ENCODE data around the gene LARP4B.

Gene LARP4B

DNA sequence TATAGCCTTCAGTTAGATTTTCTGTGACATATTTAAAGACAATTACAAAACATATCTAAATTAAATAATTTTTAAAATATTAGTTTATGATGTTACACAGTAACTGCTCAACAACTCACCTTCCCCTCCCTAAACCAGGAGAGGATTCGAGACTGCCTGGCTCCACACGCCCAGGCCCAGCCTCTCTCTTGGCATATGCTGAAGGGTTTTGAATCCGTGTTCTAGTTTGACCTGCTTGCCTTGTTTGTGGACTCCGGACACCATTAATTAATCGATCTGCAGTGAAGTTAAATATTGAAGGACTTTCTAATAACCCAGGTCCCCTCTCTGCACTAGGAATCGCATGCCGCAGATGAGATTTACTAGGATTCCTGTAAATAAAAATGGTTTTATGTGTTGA, 106.6 kb downstream of the LARP4B start:
- no peak for DNase-seq (ENCODE audit: low read depth)

DNA sequence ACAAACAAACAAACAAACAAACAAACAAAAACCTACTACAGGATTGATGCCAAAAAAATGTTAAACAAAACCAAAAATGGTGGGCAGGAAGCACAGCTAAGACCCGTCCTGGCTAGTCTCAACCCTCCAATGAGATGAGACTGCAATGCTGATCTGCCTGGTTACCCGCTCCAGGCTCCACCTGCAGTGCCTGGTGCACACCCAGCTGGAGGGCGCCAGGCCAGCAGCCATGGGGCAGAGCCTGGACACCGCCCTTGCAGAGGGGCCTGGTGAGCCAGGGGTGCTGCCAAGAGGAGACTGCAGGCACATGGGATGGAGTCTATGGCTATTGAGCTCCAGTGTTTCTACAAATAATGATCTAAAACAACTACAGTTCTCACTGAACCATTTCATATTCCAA, 107.0 kb downstream of the LARP4B start:
- no peak for DNase-seq (ENCODE audit: low read depth)

DNA sequence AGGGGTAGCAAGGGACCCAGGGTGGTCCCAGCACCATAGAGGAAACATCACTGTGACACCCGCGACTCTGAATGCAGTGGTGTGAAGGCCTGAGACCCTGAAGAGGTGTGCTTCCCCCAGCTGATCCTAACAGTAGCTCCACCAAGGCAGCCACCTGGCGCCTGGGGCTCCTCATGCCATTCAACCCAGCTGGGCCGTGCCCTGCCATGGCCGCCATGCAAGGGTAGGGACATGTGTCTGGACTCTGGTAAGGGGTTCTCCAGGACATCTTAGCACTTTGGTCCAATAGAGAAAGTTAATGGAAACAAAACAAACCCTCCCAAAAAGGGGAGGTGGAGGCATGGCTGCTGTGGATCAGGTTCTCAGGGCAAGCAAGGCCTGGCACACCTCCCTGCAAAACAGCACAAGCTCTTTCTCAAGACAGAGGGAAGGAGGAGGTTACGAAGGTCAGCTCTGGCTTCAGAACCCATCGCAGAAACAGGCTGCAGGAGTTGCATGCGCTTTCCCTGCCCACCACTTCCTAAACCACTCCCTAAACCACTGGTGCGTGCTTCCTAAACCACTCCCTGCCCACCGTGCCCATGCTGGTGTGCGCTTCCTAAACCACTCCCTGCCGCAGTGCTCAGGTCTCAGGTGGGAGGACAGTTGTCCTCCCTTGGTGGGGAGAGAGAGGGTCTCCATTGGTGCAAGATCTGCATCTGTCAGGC, 108.7 kb downstream of the LARP4B start:
- DNase-seq (ENCODE audit: low read depth) = no peak

DNA sequence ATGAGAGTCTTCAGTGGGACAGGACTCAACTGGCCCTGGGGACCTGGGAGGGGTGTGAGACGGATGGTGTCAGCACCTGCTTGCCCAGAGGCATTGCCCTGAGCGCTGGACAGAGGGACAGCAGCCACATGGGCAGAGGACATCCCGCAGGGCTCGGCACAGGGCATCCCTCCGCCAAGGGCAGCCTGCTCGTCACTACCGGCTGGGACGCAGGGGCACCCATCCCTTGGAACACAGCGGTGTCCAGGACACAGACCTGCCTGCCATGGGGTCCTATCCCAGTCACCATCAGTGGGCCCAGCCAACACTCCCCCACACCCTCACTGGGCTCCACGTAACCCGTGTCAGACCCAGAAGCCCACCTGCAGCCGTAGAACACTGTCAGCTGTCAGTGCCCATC, 109.3 kb downstream of the LARP4B start:
- DNase-seq (ENCODE audit: low read depth) = no peak

DNA sequence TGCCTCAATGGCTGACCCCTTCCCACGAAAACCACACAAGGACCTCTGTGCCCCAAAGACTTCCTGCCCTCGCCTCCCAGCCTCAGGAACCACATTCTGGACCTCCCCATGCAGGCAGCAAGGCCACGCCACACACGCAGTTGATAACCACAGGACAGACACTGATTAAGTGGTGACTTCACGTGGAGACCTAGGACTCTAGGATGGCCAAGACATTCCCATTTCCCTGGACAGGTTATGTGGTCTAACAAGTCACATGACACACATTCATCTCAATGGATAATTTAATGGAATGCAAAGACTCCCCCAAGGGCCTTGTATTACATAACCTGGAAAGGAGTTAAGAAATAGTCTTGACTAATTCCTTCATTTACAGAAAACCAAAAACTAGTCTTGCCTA, 110.2 kb downstream of the LARP4B start:
- DNase-seq (ENCODE audit: low read depth) = no peak

DNA sequence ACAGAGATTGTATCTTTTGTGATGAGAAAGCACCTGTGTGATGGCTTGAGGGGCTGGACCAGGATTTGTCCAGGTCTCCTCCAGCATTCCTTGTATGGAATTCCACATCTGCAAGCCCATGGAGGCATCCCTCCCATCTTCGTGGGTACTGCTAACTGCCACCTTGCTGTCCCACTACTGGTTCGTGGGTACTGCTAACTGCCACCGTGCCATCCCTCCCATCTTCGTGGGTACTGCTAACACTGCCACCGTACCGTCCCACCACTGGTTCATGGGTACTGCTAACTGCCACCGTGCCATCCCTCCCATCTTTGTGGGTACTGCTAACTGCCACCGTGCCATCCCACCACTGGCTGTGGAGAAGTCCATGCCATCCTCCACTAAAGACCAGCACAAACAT, 111.7 kb downstream of the LARP4B start:
- no peak for DNase-seq (ENCODE audit: low read depth)

DNA sequence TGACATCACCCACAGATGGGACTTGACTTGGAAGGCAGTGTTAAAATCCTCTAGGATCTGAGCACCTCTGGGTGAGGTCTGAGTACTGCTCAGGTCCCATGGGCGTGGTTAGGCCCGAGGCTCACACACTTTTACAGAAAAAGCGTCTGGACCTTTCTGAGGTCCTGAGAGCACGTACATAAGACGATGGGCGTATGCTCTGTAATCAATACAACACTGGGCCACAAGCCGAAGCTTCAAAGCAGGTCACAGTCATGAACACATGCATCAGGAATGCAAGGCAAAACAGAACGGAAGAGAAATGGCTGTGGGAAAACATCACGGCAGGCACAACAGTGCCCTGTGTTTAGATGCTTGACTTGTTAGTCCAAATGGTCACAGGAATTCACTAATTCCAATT, 112.2 kb downstream of the LARP4B start:
- DNase-seq (ENCODE audit: low read depth) = no peak

DNA sequence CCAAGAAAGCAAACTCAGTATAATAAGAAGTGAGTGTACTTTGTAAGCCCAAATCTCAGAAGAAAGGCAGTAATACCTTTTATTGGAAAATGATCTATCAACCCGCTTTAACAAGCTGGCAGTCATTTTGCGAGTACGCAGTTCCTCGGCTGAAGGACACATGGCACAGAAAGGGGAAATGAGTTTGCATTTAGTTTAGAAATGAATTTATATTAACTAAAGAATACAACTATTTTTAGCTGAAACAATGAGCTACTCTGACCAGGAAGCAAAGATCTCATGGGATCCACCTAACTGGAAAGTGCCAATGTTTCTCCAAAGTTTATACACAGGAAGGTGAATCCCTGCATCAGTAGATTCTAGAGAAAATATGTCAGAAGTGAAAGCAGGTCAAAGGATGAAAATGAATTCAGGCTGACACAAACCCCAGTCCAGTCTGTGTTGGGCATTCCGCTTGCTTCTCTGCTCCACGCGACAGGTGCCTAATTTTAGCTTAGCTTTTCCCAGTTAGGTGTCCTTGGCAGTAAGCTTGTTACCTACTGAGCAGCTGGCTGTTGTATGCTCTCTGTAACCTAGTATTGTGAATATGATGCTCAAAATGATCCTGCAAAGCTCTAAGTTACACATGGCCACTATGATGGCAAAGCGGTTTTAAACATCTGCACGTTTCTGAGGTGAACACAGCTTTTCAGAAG, 112.8 kb downstream of the LARP4B start:
- no peak for DNase-seq (ENCODE audit: low read depth)

DNA sequence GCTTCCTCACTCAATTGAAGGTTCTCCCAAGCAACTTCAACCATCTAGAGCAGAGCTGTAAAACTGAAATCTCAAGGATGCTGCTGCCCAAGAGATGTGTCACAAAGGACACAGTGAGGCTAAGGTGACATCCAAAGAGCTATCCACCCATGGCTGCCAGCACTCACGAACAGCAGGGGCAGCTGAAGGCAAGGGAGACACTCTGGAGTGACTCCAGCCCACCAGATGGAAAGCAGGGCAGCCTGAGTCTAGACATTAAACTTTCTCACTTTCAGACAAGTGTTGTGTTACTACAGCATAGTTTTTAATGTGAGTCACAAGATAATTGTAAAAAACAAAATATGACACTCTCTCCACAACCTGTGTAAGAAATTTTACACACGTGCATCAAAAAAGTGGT, 113.5 kb downstream of the LARP4B start:
- no peak for DNase-seq (ENCODE audit: low read depth)

DNA sequence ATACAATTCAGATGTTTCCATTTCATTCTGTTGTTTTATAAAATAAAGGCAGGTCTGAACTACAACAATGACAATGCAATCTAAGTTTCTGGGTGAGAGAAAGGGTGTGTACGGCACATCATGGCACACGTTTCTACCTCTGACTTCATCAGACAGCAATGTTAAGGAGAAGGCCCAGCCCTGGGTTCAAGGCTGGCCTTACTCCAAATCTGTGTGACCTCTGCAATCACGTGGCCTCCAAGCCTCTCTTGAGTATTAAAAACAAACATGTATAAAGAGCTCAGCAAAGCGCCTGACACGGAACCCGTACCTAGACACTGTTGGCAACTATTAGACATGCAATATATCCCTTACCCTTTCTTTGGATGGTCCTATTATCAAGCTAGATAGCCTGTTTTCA, 114.1 kb downstream of the LARP4B start:
- no peak for DNase-seq (ENCODE audit: low read depth)

DNA sequence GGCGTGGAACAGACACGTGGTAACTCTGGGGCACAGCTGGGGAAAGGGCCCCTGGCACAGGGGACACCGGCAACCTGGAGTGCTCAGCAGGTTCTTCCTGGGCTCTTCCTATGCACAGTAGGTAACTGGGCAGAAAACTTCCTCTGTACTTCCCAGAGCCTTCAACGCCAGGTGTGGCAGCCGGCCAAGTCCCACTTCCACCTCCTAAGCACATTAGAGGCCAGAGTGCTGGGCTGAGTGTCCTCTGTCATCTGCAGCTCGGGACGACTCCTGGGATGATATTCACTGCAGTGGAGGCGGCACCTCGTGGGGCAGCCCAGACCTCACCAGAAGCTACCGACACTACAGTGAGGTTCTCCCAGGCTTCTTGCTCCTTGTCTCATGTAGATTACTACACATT, 114.5 kb downstream of the LARP4B start:
- DNase-seq (ENCODE audit: low read depth) = no peak

DNA sequence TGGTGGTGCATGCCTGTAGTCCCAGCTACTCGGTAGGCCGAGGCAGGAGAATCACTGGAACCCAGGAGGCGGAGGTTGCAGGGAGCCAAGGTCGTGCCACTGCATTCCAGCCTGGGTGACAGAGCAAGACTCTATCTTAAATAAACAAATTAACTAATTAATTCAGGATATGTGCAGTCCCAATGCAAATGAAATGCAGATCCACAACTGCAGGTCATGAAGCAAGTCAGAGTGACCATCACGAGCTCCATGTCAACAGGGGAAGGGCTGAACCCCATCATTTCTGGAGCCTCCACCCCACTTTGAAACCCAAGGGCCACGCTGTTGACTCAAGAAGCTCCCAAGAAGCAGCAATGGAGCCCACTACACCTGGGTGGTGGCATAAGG, 115.4 kb downstream of the LARP4B start:
- no peak for DNase-seq (ENCODE audit: low read depth)

DNA sequence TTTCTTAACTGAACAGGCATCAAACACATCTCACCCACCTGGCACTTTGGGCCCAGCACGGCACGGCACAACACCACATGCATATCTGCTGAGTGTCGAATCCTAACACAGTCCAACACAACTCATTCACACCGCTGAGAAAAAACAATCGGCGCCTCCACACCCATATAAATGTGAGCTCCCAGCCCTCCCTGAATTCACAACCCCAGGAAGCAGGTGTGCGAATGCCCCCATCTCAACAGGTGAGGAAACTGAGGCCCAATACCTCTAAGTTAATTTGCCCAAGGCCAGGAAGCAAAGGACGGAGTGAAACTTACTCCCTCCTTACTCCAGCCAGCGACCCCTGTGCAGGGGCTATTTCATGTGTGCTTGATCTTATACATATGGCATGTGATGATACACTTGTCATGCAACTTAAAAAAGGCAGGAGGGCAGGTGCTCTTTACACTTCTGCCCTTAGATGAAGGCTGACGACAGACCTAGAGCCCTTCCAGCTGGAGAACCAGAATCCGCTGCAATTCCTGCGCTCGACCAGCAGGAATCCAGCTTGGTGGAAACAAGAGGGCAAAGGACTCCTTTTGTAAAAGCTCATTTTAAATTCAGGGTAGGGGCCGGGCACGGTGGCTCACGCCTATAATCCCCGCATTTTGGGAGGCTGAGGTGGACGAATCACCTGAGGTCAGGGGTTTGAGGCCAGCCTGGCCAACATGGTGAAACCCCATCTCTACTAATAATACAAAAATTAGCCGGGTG, 116.0 kb downstream of the LARP4B start:
- no peak for DNase-seq (ENCODE audit: low read depth)

DNA sequence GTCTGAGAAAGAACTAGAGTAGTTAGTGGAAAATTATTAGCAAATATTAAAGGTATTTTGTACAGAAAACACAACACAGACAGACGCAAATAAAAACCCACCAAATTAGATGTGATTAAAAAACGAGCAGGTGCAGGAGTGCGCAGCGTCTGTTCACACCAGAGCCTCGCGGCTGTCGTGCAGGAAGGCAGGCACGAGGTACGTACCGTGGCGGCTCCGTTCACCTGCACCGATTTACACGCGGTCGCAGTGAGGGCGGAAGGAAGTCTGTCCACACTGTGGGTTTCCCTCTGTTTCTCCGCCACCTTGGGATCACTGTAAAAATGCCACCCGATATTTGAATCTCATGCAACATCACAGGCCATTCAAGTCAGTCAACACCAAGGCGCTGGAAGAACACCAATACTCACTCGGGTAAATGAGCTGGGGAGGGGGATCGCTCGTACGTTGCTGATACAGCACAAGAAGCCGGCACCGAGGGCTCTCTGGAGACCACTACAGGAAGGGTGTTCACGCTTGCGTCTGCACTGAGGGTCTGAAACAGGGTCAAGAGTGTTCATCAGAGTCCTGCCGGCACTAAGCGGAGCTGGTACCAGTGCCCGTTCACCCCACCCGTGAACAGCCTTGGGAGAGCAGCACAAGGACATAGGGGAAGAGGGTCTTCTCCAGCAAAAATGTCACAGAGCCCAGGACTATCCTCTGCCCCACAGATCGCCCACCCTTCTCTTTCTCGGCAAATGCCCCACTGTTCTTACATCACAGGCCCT, 116.8 kb downstream of the LARP4B start:
- DNase-seq (ENCODE audit: low read depth) = no peak

DNA sequence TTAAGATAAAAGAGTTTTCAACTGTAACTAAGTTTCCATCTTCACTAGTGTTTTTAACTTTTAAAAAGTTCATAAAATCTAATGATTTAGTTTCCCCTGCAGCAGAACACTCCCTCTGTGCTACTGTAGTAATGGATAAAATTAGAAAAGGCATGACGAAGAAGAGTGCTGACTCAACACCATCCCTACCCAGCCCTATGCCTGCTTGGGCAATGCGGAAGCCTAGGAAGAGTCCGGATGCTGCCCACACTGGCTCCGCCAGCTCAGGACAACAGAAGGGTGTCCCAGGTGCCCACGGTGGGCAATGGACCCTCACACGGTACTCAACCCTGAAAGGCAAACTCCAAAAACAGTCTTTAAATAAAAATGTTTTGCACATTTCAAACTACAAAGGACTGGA, 118.2 kb downstream of the LARP4B start:
- no peak for DNase-seq (ENCODE audit: low read depth)

DNA sequence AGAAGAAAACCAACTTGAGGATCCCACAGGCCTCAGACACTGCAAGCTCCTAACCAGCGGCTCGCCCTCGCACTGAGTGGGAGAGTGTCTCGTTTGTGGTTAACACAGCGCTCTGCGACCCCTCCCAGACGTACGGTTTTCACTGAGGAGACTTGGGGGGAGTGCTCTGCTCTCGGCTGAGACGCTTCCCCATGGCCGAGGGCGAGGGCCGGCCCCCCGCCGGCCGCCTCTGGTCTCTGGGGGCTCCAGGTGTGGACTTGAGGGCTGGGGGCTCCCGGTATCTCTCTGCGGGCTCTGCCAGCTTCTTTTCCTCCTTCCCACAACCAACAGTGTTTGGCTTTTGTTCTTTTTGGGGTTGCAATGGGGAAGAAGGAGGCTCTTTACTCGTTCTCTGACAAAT, 118.7 kb downstream of the LARP4B start:
- DNase-seq (ENCODE audit: low read depth) = no peak

DNA sequence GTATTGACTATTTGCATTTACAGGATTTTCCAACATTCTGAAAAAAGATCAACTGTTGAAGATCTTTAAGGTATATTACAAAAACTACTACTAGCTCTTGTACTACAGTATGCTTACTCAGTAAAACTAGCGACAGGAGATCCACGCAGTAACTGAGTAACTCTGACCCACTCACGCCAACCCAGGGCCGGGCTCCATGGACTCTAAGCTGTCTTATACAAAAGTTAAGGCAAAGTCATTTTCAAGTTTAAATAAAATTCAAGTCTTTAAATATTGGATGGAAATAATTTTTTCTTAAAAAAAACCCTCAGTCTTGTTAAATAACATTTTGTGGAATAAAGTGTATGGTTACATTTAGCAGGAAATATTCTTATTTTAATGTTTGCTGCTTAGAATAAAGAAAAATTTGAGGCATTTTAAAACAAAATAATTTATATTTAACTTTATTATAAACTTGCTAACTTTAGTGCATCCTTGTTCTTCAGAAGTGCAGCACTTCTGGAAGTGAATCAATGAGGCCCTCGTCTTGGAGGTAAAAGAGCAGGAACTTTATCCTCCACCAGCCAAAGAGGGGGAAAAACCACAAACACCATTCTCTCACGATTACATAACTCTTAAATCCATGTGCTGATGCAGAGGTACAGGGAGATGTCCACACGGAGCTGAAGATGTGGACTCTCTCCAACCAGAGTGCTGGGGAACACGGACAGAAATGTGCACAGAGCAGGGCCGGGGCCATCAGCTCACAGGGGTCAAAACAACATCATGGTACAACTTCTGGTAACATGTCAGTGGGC, 119.9 kb downstream of the LARP4B start:
- no peak for DNase-seq (ENCODE audit: low read depth)

DNA sequence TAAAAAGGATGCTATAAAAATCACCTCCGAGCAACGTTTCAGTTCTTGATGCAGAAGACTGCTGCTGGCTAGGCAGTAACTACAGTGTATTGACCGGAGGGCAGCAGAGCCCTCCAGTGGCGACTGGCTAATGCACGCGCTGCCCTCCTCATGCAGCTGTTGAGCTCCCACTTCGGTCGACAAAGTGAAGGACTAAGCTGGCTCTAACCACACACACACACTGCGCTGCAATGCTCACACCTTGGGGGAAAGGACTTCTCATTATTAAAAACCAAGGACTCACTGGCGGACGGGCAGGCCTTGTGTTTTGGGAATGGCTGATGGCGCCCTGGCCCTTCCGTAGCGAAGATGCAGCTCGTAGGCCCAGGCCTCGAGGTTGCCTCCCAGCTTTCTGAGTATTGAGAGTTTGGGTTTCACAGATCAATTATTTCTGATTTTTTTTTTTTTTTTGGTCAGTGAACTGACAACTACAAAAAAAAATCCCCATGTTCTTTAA, 121.1 kb downstream of the LARP4B start:
- no peak for DNase-seq (ENCODE audit: low read depth)

DNA sequence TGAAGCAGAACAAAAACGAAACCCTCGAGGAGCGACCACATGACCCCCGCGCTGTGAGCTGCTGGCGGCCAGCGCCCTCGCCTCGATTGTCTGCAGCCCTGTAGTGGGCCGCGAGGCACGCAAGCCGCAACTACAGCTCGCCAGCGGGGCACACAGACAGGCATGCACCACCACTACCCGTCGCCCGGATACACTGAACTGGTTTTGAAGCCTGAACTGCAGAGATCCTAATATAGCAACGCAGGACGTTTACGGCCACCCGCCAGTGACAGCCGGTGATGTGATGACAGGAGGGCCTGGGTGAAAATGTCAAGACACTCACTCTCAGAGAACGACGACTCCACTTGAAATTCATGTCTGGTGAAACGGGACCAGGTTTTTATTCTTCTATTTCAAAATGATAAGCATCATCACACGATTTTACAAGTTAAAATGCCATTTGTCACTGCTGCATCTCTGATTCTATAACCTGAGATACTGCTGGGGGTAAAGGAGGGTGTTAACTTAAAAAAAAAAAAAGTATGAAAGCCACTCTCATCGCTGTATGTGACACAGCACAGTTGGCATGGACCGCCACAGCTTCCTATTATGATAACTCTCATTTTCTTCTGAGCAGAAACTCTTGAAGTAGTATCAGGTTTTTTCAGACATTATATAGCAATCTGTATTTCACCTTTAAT, 121.7 kb downstream of the LARP4B start:
- no peak for DNase-seq (ENCODE audit: low read depth)

DNA sequence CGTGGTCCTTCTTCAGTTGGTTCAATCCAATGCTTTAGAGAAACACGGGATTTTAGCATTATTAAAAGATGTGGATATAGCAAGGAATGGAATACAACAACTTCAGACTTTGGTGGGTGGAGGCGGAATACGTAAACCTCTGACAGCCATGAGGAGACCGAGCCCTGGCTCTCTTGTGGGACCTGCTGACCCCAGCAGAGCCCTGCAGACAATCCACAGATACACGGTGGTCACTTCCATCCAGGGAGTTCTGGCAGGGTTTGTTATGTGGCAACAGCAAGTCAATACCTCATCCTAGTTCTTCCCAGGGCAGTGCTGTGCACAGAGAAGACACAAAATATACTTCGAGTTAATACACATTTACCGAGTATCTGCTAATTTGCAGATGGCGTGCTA, 123.5 kb downstream of the LARP4B start:
- DNase-seq (ENCODE audit: low read depth) = no peak

Data from stimulated activated CD8-positive, alpha-beta memory T cell treated with anti-CD3 and anti-CD28 coated beads, Interleukin-12 subunit alpha, Interleukin-12 subunit beta, amount 100 ng/mL, for 1 hour (primary cell).